WI38 (cell line): ENCODE measurements around the gene TMEM243.
"Not testable (repeated sequence)": the region's sequence is repeated elsewhere in the genome, so short reads cannot be mapped to it uniquely, and the experiment has no call there.

ENCODE experiments used
- H3K4me3 ChIP-seq: 2 replicates; pipeline ENCODE4 v1.5.1; 2011; ENCODE audit warnings: low read depth, mild to moderate bottlenecking, control low read depth, low read length
- TF ChIP-seq, protein P1 (sequence below): IDR thresholded peaks from 2 replicates; pipeline ENCODE4 v1.5.1; 2012; ENCODE audit warnings: low read depth, mild to moderate bottlenecking, control low read depth, low read length

Gene TMEM243

DNA sequence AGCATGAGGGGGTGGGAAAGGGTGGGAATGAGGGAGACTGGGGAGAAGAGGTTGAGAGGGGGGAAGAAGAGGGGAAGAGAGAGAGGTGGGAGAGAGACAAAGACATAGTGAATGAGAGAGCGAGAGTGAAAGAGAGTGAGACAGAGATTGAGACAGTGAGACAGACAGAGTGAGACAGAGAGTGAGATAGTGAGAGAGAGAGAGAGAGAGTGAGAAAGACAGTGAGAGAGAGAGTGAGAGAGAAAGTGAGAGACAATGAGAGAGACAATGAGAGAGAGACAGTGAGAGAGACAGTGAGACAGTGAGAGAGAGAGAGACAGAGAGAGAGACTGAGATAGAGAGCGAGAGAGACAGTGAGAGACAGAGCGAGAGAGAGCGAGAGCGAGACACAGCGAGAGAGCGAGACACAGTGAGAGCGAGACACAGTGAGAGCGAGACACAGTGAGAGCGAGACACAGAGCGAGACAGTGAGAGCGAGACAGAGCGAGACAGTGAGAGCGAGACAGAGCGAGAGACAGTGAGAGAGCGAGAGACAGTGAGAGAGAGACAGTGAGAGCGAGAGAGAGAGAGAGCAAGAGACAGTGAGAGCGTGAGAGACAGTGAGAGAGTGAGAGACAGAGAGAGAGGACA, 10.1 kb downstream of the TMEM243 start:
- TF ChIP-seq, protein P1, sequence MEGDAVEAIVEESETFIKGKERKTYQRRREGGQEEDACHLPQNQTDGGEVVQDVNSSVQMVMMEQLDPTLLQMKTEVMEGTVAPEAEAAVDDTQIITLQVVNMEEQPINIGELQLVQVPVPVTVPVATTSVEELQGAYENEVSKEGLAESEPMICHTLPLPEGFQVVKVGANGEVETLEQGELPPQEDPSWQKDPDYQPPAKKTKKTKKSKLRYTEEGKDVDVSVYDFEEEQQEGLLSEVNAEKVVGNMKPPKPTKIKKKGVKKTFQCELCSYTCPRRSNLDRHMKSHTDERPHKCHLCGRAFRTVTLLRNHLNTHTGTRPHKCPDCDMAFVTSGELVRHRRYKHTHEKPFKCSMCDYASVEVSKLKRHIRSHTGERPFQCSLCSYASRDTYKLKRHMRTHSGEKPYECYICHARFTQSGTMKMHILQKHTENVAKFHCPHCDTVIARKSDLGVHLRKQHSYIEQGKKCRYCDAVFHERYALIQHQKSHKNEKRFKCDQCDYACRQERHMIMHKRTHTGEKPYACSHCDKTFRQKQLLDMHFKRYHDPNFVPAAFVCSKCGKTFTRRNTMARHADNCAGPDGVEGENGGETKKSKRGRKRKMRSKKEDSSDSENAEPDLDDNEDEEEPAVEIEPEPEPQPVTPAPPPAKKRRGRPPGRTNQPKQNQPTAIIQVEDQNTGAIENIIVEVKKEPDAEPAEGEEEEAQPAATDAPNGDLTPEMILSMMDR, result no peak
- no peak overlapping the region for H3K4me3 ChIP-seq

DNA sequence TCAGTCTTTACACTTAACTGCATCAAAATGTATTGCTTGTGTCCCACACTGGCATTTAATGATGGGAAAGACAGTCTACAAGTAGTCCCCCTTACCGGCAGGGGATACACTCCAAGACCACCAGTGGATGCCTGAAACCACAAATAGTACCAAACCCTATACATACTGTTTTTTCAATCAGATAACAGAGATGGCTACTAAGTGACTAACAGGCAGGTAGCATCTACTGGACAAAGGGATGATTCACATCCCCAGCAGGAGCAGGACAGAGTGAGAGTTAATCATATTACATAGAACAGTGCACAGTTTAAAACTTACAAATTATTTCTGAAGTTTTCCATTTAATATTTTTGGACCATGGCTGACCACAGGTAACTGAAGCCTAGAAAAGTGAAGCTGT, 13.2 kb downstream of the TMEM243 start:
- TF ChIP-seq, protein P1, result no peak
- no peak overlapping the region for H3K4me3 ChIP-seq

DNA sequence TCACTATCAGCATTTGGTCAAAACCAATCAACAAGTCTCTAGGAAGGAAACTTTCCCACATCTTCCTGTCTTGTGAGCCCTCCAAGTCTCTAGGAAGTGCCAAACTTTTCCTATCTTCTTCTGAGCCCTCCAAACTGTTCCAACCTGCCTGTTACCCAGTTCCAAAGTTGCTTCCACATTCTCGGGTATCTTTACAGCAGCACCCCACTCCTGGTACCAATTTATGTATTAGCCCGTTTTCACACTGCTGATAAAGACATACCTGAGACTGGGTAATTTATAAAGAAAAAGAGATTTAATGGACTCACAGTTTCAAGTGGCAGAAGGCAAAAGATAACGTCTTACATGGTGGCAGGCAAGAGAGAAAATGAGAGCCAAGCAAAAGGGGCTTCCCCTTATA, 13.8 kb downstream of the TMEM243 start:
- not testable (repeated sequence) for H3K4me3 ChIP-seq

DNA sequence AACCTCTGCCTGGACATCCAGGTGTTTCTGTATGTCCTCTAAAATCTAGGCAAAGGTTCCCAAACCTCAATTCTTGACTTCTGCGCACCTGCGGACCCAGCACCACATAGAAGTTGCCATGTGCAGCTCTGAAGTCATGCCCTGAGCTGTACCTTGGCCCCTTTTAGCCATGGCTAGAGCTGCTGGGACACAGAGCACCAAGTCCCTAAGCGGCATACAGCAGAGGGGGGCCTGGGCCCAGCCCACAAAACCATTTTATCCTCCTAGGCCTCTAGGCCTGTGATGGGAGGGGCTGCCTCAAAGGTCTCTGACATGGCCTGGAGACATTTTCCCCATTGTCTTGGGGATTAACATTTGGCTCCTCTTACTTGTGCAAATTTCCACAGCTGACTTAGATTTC, 14.6 kb downstream of the TMEM243 start:
- TF ChIP-seq, protein P1, result no peak

DNA sequence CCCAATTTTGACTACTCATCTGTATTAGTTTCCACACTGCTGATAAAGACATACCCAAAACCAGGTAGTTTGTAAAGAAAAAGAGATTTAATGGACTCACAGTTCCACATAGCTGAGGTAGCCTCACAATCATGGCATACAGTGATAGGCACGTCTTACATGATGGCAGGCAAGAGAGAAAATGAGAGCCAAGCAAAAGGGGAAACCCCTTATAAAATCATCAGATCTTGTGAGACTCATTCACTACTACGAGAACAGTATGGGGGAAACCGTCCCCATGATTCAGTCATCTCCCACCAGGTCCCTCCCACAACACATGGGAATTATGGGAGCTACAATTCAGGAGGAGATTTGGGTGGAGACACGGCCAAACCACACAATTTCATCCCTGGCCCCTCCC, 15.6 kb downstream of the TMEM243 start:
- not testable (repeated sequence) for H3K4me3 ChIP-seq

More for the DNA sequence above, 14.6 kb downstream of the TMEM243 start:
- H3K4me3 ChIP-seq, result no peak overlapping the region

DNA sequence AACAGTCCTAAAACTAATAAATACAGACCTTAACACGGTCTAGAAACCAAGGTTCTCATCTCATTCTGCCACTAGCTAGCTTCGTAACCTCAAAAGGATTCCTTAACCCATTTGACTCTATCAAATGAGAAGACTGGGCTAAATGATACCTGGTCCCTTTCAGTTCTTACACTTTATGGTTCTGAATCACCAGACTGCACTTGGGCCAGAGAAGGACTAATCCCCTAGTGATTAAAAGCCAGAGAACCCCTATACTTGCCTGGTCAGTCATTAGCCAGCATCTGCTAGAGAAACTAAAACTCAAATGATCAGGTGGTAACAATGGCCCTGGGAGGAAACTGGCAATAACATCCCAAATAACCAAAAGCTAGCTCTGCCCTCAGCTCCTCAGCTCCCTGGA, 16.8 kb downstream of the TMEM243 start:
- no peak overlapping the region for H3K4me3 ChIP-seq
- TF ChIP-seq, protein P1, result no peak

DNA sequence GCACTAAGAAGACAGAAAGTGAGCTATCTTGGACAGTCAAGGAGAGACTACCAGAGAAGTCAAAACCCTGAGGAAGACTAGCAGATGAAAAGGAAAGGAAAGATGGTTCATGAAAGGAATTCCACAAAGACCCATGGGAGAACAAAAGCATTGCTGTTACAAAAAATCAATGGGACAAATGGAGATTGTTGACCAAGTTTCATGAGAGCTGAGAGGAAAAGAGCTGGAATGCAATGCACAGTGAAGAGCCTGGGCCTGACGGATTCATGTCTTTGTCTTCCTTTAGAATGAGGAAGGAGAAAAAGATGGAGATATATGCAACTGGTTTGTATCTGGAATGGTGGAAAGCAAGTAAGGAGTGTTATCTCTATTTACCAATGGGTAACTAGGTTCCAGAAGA, 17.3 kb downstream of the TMEM243 start:
- H3K4me3 ChIP-seq, result no peak overlapping the region
- TF ChIP-seq, protein P1, result no peak

DNA sequence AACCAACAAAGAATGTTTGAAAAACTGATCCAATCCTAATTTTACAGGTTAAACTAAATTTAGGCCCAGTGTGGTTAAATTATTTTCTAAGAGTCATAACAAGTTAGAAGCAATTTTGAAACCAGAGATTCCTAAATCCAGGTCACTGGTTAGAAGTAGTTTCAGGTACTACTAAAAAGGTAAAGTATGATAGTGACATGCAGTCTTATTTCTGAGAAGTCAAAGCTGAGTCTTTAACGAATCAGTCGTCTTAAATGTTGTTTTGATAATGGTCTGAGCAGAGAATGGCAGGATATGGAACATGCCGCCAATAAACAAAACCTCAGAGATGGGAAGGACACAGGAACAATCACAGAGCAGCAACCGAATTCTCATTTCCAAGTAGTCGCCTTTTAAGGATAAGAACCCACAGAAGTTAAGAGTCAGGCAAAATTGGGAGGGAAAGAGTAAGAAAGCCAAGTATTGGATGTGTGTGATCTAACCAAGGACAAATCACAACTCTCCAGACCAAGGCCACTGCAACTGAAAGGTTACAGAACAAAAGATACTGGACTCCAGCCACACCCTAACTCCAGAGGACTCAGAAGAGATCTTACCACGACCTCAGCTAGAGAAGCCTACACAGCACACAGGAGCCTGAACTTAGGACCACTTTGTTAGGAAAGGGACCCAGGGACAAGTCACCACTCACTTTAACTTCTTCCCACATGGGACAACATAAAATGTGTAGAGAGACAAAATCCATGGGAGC, 19.7 kb downstream of the TMEM243 start:
- TF ChIP-seq, protein P1, result no peak

More for the DNA sequence above, 19.7 kb downstream of the TMEM243 start:
- H3K4me3 ChIP-seq, result no peak overlapping the region
